Measurements from ENCODE around the gene HMBS. TPM values are rescaled to one million over a fixed set of nuclear protein-coding genes. Genes with fewer than 3 reads are reported as not detected.
"Not testable (repeated sequence)": the region's sequence is repeated elsewhere in the genome, so short reads cannot be mapped to it uniquely, and the experiment has no call there.

Gene HMBS
- total RNA-seq, 1 donor from 2014 or later, result 19.5 TPM

GRCh38 chr11:119052163-119052814 lies 32.4 kb upstream of the HMBS start:
- Histone ChIP-seq H3K27me3 (no peaks in the 10 kb centered on the region), H3K4me1 (peaks cover 12% of the 10 kb centered on the region), H3K4me3 (no peak overlapping the region), H3K9me3 (no peaks in the 10 kb centered on the region), H3K27ac (no peak overlapping the region), H3K36me3 (peaks cover 81% of the 10 kb centered on the region)
- ATAC-seq (no peak), DNase-seq (no peak)
- intact Hi-C loops (cut with DNase I), result no loop called here
- TF ChIP-seq, protein P1, sequence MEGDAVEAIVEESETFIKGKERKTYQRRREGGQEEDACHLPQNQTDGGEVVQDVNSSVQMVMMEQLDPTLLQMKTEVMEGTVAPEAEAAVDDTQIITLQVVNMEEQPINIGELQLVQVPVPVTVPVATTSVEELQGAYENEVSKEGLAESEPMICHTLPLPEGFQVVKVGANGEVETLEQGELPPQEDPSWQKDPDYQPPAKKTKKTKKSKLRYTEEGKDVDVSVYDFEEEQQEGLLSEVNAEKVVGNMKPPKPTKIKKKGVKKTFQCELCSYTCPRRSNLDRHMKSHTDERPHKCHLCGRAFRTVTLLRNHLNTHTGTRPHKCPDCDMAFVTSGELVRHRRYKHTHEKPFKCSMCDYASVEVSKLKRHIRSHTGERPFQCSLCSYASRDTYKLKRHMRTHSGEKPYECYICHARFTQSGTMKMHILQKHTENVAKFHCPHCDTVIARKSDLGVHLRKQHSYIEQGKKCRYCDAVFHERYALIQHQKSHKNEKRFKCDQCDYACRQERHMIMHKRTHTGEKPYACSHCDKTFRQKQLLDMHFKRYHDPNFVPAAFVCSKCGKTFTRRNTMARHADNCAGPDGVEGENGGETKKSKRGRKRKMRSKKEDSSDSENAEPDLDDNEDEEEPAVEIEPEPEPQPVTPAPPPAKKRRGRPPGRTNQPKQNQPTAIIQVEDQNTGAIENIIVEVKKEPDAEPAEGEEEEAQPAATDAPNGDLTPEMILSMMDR (IDR thresholded peaks at IDR 0.05), result no peak

DNA sequence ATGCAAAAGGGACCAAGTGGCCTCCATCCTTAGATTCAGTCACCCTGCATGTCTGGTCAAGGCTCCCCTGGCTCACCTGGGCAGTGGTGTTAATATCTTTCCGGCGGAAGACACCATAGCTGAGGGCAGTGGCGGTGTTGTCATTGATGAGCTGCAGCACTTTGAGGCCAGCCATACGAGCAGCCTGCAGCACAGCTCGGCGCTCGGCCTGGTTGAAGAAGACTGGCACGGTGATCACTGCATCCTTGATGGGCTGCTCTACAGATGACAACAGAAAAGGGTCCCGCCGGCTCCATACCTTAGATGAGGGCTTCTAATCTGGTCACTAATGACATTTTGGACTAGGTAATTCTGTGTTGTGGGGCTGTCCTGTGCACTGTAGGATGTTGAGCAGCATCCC lies 30.3 kb upstream of the HMBS start:
- Histone ChIP-seq H3K9me3 (no peaks in the 10 kb centered on the region), H3K4me3 (no peak overlapping the region), H3K27ac (no peak overlapping the region), H3K27me3 (no peaks in the 10 kb centered on the region), H3K36me3 (peaks cover 60% of the 10 kb centered on the region), H3K4me1 (peaks cover 18% of the 10 kb centered on the region)
- ATAC-seq, result no peak
- TF ChIP-seq, protein P1 (IDR thresholded peaks at IDR 0.05), result no peak
- intact Hi-C loops (cut with DNase I), result no loop called here
- DNase-seq, result no peak

DNA sequence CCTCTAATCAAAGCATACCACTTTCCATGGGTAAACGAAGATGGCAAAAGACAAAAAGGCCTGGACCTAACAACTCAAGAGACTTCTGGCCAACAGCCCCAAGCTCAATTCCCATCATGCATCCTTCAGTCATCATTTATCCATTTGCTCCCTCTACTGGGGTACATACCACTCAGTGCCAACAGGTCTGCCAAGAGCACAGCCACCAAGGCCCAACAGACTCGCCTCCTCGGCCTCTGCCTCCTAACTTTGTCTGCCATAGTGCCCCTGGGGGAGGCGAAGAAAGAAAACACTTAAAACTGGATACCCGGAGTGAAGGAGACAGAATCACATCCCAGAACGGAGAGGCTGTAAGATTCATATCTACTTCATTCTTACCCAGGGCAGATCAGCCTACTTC lies 28.8 kb upstream of the HMBS start:
- H3K4me1 ChIP-seq, result peaks cover 18% of the 10 kb centered on the region
- H3K27me3 ChIP-seq, result no peaks in the 10 kb centered on the region
- TF ChIP-seq, protein P1 (IDR thresholded peaks at IDR 0.05), result no peak
- ATAC-seq, result no peak
- H3K27ac ChIP-seq, result no peak overlapping the region
- peak overlapping the region; percentile 82 for H3K4me3 ChIP-seq
- no peaks in the 10 kb centered on the region for H3K9me3 ChIP-seq
- peaks cover 45% of the 10 kb centered on the region for H3K36me3 ChIP-seq
- intact Hi-C loops (cut with DNase I), result no loop called here
- no peak for DNase-seq

DNA sequence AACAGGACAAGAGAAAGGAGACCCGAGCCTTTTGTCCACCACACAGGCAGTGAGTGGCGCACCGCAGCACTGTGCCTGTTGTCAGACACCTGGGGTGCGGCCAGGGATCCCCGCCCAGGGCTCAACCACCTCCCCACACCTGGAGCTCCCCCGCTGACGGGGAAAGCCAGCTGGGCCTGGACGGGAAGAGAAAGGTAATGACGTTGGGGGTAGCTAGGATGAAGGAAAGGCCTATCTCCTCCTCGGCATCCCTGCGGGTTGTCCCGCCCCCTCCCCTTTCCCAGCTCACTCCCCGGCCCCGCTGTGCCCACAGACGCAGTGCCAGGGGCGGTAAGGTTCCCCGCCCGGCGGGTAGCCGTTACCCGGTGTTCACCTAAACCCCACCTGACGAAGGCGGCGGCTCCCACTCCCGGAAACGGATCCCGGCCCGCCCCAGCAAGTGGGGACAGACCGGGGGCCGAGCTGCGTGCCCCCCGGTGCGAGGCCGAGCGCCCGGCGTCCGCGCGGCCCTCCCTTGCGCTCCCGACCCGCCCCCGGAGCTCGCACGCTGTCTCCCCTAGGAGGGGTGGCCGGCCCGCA lies 28.2 kb upstream of the HMBS start:
- peak; percentile 4 for ATAC-seq
- peak; percentile 75 for DNase-seq

GRCh38 chr11:119057000-119057769 lies 27.5 kb upstream of the HMBS start, which contains the start of gene HYOU1:
HYOU1 (minus strand) TSS chr11:119057205; CDS start chr11:119056160, 1,045 bp downstream.
- H3K36me3 ChIP-seq, result peaks cover 32% of the 10 kb centered on the region
- H3K4me3 ChIP-seq, result peak within 1 kb of the TSS; percentile 82
- intact Hi-C loops (cut with DNase I), result no loop called here
- TF ChIP-seq, protein P1 (IDR thresholded peaks at IDR 0.05), result peak; percentile 18
- ATAC-seq, result peak; percentile 98
- H3K4me1 ChIP-seq, result peaks cover 18% of the 10 kb centered on the region
- peak; percentile 99 for DNase-seq
- peak within 1 kb of the TSS; percentile 86 for H3K27ac ChIP-seq
- H3K27me3 ChIP-seq, result no peaks in the 10 kb centered on the region
- no peaks in the 10 kb centered on the region for H3K9me3 ChIP-seq

More for the DNA sequence above, 28.2 kb upstream of the HMBS start:
- H3K27me3 ChIP-seq, result no peaks in the 10 kb centered on the region
- TF ChIP-seq, protein P1 (IDR thresholded peaks at IDR 0.05), result no peak
- H3K4me3 ChIP-seq, result peak overlapping the region; percentile 82
- intact Hi-C loops (cut with DNase I), result no loop called here
- no peaks in the 10 kb centered on the region for H3K9me3 ChIP-seq
- H3K36me3 ChIP-seq, result peaks cover 39% of the 10 kb centered on the region
- peak overlapping the region; percentile 86 for H3K27ac ChIP-seq
- H3K4me1 ChIP-seq, result peaks cover 18% of the 10 kb centered on the region

DNA sequence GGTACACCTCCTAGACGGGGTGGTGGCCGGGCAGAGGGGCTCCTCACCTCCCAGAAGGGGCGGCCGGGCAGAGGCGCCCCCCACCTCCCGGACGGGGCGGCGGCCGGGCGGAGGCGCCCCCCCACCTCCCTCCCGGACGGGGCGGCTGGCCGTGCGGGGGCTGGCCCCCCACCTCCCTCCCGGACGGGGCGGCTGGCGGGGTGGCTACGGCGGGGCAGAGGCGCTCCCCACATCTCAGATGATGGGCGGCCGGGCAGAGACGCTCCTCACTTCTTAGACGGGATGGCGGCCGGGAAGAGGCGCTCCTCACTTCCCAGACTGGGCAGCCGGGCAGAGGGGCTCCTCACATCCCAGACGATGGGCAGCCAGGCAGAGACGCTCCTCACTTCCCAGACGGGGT lies 25.6 kb upstream of the HMBS start:
- H3K27me3 ChIP-seq; intact Hi-C loops (cut with DNase I); H3K27ac ChIP-seq; ATAC-seq; H3K4me3 ChIP-seq; H3K9me3 ChIP-seq; DNase-seq: not testable (repeated sequence)
- Histone ChIP-seq H3K36me3 (peaks cover 13% of the 10 kb centered on the region), H3K4me1 (peaks cover 18% of the 10 kb centered on the region)

Measured in upper lobe of right lung (tissue), 1 donor.